NCI-H2227 (cell line): ENCODE data around the gene TIGD1.
"Not testable (repeated sequence)": the region's sequence is repeated elsewhere in the genome, so short reads cannot be mapped to it uniquely, and the experiment has no call there.

Experiments
- DNase-seq: peaks from one replicate; lab custom pipeline; 2025; ENCODE audit not compliant: unreplicated experiment; lab: John Stamatoyannopoulos, UW

TIGD1 gene

GRCh38 chr2:232540441-232541041, 9.8 kb downstream of the TIGD1 start:
- no peak for DNase-seq

- no peak for DNase-seq
Measured at GRCh38 chr2:232539298-232540231, 10.8 kb downstream of the TIGD1 start, which contains the start of gene CHRNG. CHRNG (plus strand) TSS chr2:232539692; CDS start chr2:232539748, 56 bp downstream.

- no peak for DNase-seq
Measured at GRCh38 chr2:232538671-232539070, 11.7 kb downstream of the TIGD1 start.

DNA sequence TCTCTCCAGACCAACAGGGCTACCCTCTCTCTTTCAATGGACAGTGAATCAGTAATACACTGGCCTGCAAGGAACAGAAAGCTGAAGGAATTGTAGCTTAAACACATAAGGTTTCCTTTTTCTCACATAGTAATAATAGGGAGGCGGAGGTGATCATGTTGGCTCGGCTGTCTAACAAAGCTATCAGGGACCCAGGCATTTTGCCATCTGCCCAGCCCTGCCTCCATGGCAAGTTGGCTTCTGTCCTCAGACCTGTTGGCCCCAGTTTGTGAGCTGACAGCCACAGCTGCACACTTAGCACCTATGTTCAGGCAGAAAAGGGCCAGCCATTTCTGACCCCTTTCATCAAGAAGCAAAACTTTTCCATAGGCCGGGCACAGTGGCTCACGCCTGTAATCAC, 12.9 kb downstream of the TIGD1 start:
- no peak for DNase-seq

- DNase-seq: no peak
Measured at GRCh38 chr2:232537079-232537478, 13.3 kb downstream of the TIGD1 start.

DNA sequence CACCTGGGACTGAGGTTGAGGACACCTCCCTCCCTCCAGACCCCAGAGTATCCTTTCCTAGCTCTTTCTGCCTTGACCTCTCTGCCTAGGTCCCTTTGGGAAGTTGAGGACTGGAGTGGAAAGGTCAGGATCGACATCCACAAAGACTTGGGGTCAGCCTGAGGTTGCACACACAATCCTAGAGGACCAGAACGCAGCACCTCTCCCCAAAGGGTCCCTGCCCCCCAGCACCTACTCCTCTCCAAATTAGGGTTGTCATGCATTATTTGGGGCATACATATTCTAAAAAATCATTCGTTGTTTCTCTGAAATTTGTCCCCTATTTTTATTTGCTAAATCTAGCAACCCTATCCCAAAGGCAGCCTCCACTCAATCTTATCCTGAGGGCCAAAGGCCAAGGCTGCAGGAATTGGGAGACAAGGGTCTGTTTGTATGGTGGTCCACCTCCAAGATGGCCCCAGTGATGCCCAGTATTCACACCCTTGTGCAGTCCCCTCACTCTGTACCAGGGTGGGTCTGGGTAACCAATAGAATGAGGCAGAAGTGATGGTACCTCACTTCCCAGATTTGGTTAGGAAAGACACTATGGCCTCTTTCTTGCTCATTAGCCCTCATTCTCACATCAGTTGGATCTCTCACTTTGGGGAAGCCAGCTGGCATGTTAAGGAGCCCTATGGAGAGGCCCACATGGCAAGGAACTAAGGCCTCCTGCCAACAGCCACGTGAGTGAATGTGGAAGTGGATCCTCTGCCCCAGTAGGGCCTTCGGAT, 14.4 kb downstream of the TIGD1 start:
- no peak for DNase-seq

- no peak for DNase-seq
Measured at GRCh38 chr2:232534940-232535651, 15.3 kb downstream of the TIGD1 start.

DNA sequence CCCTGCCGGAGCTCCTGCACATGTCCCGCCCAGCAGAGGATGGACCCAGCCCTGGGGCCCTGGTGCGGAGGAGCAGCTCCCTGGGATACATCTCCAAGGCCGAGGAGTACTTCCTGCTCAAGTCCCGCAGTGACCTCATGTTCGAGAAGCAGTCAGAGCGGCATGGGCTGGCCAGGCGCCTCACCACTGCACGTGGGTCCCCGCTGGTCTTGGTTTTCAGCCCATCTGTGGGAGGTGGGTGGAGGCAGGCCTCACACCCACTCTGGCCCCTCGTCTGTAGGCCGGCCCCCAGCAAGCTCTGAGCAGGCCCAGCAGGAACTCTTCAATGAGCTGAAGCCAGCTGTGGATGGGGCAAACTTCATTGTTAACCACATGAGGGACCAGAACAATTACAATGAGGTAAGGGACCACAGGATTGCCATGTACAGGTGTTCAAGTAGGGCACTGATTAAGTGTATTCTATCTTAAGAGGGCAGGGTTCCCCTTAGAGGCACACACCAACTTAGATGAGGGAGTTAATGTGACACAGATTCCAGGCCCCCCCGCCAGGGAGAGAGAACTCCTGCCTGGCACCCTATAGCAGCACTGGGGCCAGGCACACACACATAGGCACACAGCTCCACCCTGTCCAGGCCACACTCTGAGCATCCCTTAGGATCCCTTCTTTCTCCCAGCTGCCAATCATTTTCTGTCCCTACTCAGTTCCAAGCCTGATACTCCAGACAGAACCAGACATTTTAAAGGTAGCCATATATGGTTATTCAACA, 16.2 kb downstream of the TIGD1 start:
- DNase-seq: no peak

DNA sequence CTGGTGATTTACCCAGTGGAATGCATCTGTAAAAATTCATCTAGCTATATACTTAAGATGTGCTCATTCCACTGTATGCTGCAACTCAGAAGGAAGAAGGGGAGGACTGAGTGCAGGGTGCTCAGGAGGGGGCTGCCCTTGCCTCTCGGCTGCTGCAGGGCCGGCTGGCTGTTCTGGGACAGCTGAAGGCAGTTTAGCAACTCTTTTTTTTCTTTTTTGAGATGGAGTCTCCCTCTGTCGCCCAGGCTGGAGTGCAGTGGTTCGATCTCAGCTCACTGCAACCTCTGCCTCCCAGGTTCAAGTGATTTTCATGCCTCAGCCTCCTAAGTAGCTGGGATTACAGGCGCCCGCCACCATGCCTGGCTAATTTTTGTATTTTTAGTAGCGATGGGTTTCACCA, 17.5 kb downstream of the TIGD1 start:
- DNase-seq: not testable (repeated sequence)

DNA sequence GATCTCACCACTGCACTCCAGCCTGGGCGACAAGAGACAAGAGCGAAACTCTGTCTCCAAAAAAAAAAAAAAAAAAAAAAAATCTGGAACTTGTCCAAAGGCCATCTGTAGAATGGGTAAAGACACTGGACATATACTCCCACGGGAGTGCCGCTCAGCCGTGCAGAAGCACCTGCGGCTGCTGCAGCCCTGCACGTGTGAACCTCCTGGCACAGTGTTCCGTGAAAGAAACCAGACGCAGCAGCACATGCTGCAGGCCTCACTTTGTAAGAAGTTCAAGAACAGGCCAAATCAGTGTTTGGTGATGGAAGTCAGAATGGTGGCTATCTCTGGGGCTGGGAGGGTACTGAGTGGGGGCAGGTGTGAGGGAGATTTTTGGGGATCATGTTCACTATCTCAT, 17.9 kb downstream of the TIGD1 start:
- DNase-seq: no peak

DNA sequence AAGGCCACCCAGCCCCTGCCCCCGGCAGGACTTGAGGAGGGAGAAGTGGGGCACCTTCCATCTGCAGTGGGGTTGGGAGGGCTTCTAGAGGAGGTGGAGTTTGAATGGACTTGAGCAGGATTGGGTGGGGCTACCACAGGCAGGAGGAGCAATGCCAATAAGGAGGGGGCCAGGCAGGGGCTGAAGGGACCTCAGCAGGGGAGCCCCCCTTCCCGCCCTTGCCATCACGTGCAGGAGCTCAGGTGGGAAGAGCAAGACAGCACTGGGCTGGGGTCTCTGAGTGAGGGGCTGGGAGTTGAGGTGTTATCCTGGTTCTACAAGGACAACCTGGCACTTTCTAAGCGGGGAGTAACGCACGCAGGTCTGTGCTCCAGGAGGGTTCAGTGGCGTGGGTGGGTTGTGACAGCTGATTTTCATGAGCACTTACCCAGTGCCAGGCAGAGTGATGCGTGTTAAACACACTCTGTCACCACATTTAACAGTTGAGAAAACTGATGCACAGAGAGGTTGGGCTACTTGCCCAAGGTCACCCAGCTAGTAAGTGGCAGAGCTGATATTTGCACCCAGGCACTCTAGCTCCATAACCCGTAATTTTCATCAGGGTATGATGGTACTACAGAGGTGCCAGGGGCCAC, 19.6 kb downstream of the TIGD1 start:
- no peak for DNase-seq

- DNase-seq: no peak
Measured at GRCh38 chr2:232529806-232530547, 20.4 kb downstream of the TIGD1 start.

- no peak for DNase-seq
Measured at GRCh38 chr2:232528746-232529460, 21.5 kb downstream of the TIGD1 start.

DNA sequence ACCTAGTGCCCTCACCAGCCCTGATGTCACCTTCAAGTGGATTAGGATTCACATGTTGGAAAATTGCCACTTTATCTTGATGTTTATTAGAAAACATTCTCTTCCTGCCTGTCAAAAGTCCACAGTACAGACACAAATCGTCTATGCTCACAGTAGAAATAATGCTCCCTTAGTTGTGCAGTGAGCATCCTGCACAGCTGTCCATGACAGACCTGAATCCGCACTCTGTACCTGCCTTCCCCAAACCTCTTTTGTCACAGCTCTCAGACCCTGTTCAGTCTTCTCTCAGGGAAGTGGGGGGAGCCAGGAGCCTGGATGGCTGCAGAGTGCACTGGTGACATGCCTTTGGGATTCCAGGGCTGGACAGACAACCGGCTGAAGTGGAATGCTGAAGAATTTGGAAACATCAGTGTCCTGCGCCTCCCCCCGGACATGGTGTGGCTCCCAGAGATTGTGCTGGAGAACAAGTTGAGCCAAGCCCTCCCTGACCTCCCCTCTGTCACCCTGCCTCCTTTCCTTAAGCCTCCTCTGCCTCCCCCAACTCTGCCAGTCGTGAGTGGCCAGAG, 22.4 kb downstream of the TIGD1 start:
- DNase-seq: no peak

DNA sequence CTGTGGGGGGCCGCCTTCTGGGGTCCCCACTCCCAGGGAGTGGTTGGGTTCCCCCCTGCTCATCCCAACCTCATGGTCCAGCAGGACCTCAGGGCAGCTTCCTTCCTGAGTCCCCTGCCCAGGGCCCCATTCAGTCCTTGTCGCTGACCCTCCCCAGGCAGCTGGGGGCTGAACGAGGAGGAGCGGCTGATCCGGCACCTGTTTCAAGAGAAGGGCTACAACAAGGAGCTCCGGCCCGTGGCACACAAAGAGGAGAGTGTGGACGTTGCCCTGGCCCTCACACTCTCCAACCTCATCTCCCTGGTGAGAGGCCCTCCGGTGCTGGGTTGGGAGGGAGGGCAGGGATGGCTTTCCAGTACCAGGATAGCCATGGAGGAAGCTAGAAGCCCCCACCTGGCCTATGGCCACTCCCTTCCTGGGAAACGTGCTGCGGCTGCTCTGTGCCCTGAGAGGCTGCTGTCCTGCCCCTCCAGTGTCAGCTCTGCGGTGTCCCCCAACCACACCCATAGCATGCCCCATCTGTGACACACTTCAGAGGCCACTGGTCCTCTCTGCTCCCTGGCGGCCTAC, 23.9 kb downstream of the TIGD1 start:
- DNase-seq: no peak

GRCh38 chr2:232525791-232526371, 24.5 kb downstream of the TIGD1 start, which contains the start of gene CHRND:
CHRND (plus strand) TSS chr2:232526160; CDS start chr2:232526216, 56 bp downstream.
- peak; percentile 67 for DNase-seq

DNA sequence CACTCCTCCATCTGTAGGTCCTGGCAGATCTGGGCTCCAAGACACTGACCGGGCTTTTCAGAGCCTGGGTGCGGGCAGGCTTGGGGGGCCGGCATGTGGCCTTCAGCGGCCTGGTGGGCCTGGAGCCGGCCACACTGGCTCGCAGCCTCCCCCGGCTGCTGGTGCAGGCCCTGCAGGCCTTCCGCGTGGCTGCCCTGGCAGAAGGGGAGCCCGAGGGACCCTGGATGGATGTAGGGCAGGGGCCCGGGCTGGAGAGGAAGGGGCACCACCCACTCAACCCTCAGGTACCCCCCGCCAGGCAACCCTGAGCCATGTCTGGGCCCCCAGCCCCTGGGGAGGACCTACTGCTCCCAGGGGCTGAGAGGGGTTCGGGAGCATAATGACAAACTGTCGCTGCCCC, 25.2 kb downstream of the TIGD1 start:
- DNase-seq: no peak
